Osteocyte (in vitro differentiated cells): ENCODE data around the gene PPP1R18. TPM values are rescaled to one million over a fixed set of nuclear protein-coding genes. Genes with fewer than 3 reads are reported as not detected.

Source experiments
- DNase-seq: peaks from one replicate; pipeline ENCODE4 v3.0.0; 2021; ENCODE audit warnings: mixed read lengths; ENCODE audit not compliant: unreplicated experiment; ENCODE audit errors: extremely low spot score
- H3K27ac Mint-ChIP-seq: one replicate; pipeline ENCODE4 v1.8.0; 2021; ENCODE audit warnings: mild to moderate bottlenecking, mixed read lengths; ENCODE audit not compliant: unreplicated experiment
- H3K27me3 Mint-ChIP-seq: one replicate; pipeline ENCODE4 v1.8.0; 2021; ENCODE audit warnings: mixed read lengths; ENCODE audit not compliant: unreplicated experiment
- H3K36me3 Mint-ChIP-seq: one replicate; pipeline ENCODE4 v1.8.0; 2021; ENCODE audit warnings: mixed read lengths; ENCODE audit not compliant: unreplicated experiment
- H3K4me1 Mint-ChIP-seq: one replicate; pipeline ENCODE4 v1.8.0; 2021; ENCODE audit warnings: mixed read lengths; ENCODE audit not compliant: unreplicated experiment
- H3K4me3 Mint-ChIP-seq: one replicate; pipeline ENCODE4 v1.8.0; 2021; ENCODE audit warnings: mild to moderate bottlenecking, moderate library complexity, mixed read lengths; ENCODE audit not compliant: unreplicated experiment
- H3K9me3 Mint-ChIP-seq: one replicate; pipeline ENCODE4 v1.8.0; 2021; ENCODE audit warnings: mixed read lengths; ENCODE audit not compliant: unreplicated experiment
- CTCF ChIP-seq: fragments of 200-600 bp; sonication (generic); IDR thresholded peaks from 2 replicates; pipeline ENCODE4 v1.5.0; 2021; ENCODE audit warnings: antibody characterized with exemption, mild to moderate bottlenecking, moderate library complexity
- total RNA-seq: library from RNA; stranded (reverse); gene quantifications from 2 replicates; pipeline ENCODE4 v1.2.1, GENCODE V29; 2021

The PPP1R18 gene
- total RNA-seq, 1 donor from 2014 or later, result 134 TPM

- Mint-ChIP-seq H3K9me3 (no peaks in the 10 kb centered on the region), H3K36me3 (peaks cover 58% of the 10 kb centered on the region), H3K27me3 (no peaks in the 10 kb centered on the region), H3K4me3 (no peak overlapping the region), H3K4me1 (no peaks in the 10 kb centered on the region), H3K27ac (no peak overlapping the region)
- TF ChIP-seq CTCF, result no peak
- DNase-seq, result no peak
Observed at GRCh38 chr6:30655743-30656094, 30.7 kb downstream of the PPP1R18 start.

GRCh38 chr6:30654798-30655742, 31.4 kb downstream of the PPP1R18 start:
- peaks cover 55% of the 10 kb centered on the region for H3K36me3 Mint-ChIP-seq
- H3K27me3 Mint-ChIP-seq, result no peaks in the 10 kb centered on the region
- TF ChIP-seq CTCF, result no peak
- DNase-seq, result no peak
- H3K27ac Mint-ChIP-seq, result no peak overlapping the region
- H3K4me1 Mint-ChIP-seq, result no peaks in the 10 kb centered on the region
- H3K4me3 Mint-ChIP-seq, result no peak overlapping the region
- no peaks in the 10 kb centered on the region for H3K9me3 Mint-ChIP-seq

GRCh38 chr6:30651143-30651542, 35.3 kb downstream of the PPP1R18 start:
- H3K4me3 Mint-ChIP-seq, result no peak overlapping the region
- H3K4me1 Mint-ChIP-seq, result peaks cover 13% of the 10 kb centered on the region
- no peaks in the 10 kb centered on the region for H3K27me3 Mint-ChIP-seq
- H3K9me3 Mint-ChIP-seq, result no peaks in the 10 kb centered on the region
- no peak for DNase-seq
- no peak for TF ChIP-seq CTCF
- H3K36me3 Mint-ChIP-seq, result peaks cover 33% of the 10 kb centered on the region
- no peak overlapping the region for H3K27ac Mint-ChIP-seq

- peak overlapping the region; percentile 83 for H3K4me3 Mint-ChIP-seq
- no peak for TF ChIP-seq CTCF
- peak overlapping the region; percentile 74 for H3K27ac Mint-ChIP-seq
- H3K36me3 Mint-ChIP-seq, result peaks cover 24% of the 10 kb centered on the region
- H3K27me3 Mint-ChIP-seq, result no peaks in the 10 kb centered on the region
- H3K4me1 Mint-ChIP-seq, result peaks cover 15% of the 10 kb centered on the region
- H3K9me3 Mint-ChIP-seq, result no peaks in the 10 kb centered on the region
- peak; percentile 90 for DNase-seq
Observed at GRCh38 chr6:30647242-30648116, 39.0 kb downstream of the PPP1R18 start.
